ENCODE measurements around the gene SV2A. TPM values are rescaled to one million over a fixed set of nuclear protein-coding genes. Genes with fewer than 3 reads are reported as not detected.

Gene SV2A
- total and polyA plus RNA-seq, 2 donors (not counting 1 experiment from before 2014, with no cell fraction given), result 0.07 to 0.24 TPM

GRCh38 chr1:149906570-149907075, 11.0 kb downstream of the SV2A start:
- Mint-ChIP-seq H3K9me3 (ENCODE audit: insufficient read depth) (no peaks in the 10 kb centered on the region), H3K4me1 (no peaks in the 10 kb centered on the region), H3K27ac (no peak overlapping the region), H3K27me3 (peaks cover 28% of the 10 kb centered on the region), H3K4me3 (no peak overlapping the region)
- intact Hi-C loops (cut with micrococcal nuclease), result no loop called here
- Histone ChIP-seq H4K20me1 (ENCODE audit: control insufficient read depth, insufficient read depth, low read length, poor library complexity, severe bottlenecking) (no peaks in the 10 kb centered on the region), H3K4me1 (ENCODE audit: control insufficient read depth in 2 of 2, insufficient read depth in 2 of 2, low read length in 2 of 2) (no peaks in the 10 kb centered on the region), H3K27me3 (replicated peaks in 1 of 4; ENCODE audit: control extremely low read depth in 1 of 4, control insufficient read depth in 3 of 4, insufficient read depth in 4 of 4, low read length in 3 of 4) (no peaks in the 10 kb centered on the region), H2AFZ (ENCODE audit: insufficient read depth, low read depth, low read length, poor library complexity, severe bottlenecking) (no peak overlapping the region), H3K4me3 (ENCODE audit: control extremely low read depth in 1 of 5, extremely low read depth in 1 of 5, insufficient read depth in 1 of 5, low read depth in 2 of 5, low read length in 4 of 5) (no peak overlapping the region), H3K27ac (ENCODE audit: low read length in 2 of 2) (no peak overlapping the region), H3K4me2 (replicated peaks; ENCODE audit: low read depth, low read length, poor library complexity, severe bottlenecking) (no peak overlapping the region), H3K9me3 (ENCODE audit: control extremely low read depth in 1 of 3, control insufficient read depth in 2 of 3, insufficient read depth in 1 of 3, low read length in 2 of 3) (no peaks in the 10 kb centered on the region), H3K9ac (ENCODE audit: low read length) (no peak overlapping the region), H3K36me3 (replicated peaks in 1 of 2; ENCODE audit: control extremely low read depth in 1 of 2, control insufficient read depth in 1 of 2, extremely low read depth in 1 of 2, insufficient read depth in 2 of 2, low read length in 1 of 2) (no peaks in the 10 kb centered on the region), H3K79me2 (ENCODE audit: control insufficient read depth, insufficient read depth, low read length) (no peaks in the 10 kb centered on the region)
- DNase-seq, result no peak
- WGBS (ENCODE audit: insufficient coverage), result 96% methylated on average over 7 of the region's 10 CpGs
- POLR2A ChIA-PET, result no interaction called here
- TF ChIP-seq EZH2 (IDR thresholded peaks at IDR 0.05; ENCODE audit: borderline replicate concordance, insufficient read depth, low read depth, low read length, poor library complexity, severe bottlenecking), result no peak
- no peak for ATAC-seq (ENCODE audit: low read depth)
- CTCF ChIA-PET, result no interaction called here

- peaks cover 7% of the 10 kb centered on the region for H3K79me2 ChIP-seq (ENCODE audit: control insufficient read depth, insufficient read depth, low read length)
- no peak overlapping the region for H3K27ac Mint-ChIP-seq
- CTCF ChIA-PET, result interaction anchor here (0.5 kb wide), 1 partner anchor 18 kb away, joined by 3 read pairs; no protein-coding TSS in a partner anchor
- DNase-seq (no peak), ATAC-seq (ENCODE audit: low read depth) (no peak)
- no peaks in the 10 kb centered on the region for H4K20me1 ChIP-seq (ENCODE audit: control insufficient read depth, insufficient read depth, low read length, poor library complexity, severe bottlenecking)
- no peaks in the 10 kb centered on the region for H3K27me3 ChIP-seq (replicated peaks in 1 of 4; ENCODE audit: control extremely low read depth in 1 of 4, control insufficient read depth in 3 of 4, insufficient read depth in 4 of 4, low read length in 3 of 4)
- peaks cover 15% of the 10 kb centered on the region for H3K4me1 Mint-ChIP-seq
- H3K4me1 ChIP-seq (ENCODE audit: control insufficient read depth in 2 of 2, insufficient read depth in 2 of 2, low read length in 2 of 2), result peaks cover 9 to 12% of the 10 kb centered on the region in 2 donors
- H3K4me2 ChIP-seq (replicated peaks; ENCODE audit: low read depth, low read length, poor library complexity, severe bottlenecking), result no peak overlapping the region
- POLR2A ChIA-PET, result interaction anchor here (1.2 kb wide), 1 partner anchor 17 kb away, joined by 3 read pairs; a partner anchor contains a TSS
- H3K9me3 ChIP-seq (ENCODE audit: control extremely low read depth in 1 of 3, control insufficient read depth in 2 of 3, insufficient read depth in 1 of 3, low read length in 2 of 3), result peaks cover 0 to 4% (median 0%) of the 10 kb centered on the region in 3 donors
- H3K4me3 Mint-ChIP-seq, result no peak overlapping the region
- peaks cover 12% of the 10 kb centered on the region for H3K27me3 Mint-ChIP-seq
- no peak overlapping the region for H2AFZ ChIP-seq (ENCODE audit: insufficient read depth, low read depth, low read length, poor library complexity, severe bottlenecking)
- intact Hi-C loops (cut with micrococcal nuclease), result loop anchor here (5.0 kb wide), 1 partner anchor 148 kb away; no protein-coding TSS in a partner anchor
- H3K9me3 Mint-ChIP-seq (ENCODE audit: insufficient read depth), result no peaks in the 10 kb centered on the region
- WGBS (ENCODE audit: insufficient coverage), result no CpG with 5 or more reads among the region's 5 CpGs
- no peaks in the 10 kb centered on the region for H3K36me3 ChIP-seq (replicated peaks in 1 of 2; ENCODE audit: control extremely low read depth in 1 of 2, control insufficient read depth in 1 of 2, extremely low read depth in 1 of 2, insufficient read depth in 2 of 2, low read length in 1 of 2)
- H3K27ac ChIP-seq (ENCODE audit: low read length in 2 of 2), result no peak overlapping the region
- no peak for TF ChIP-seq EZH2 (IDR thresholded peaks at IDR 0.05; ENCODE audit: borderline replicate concordance, insufficient read depth, low read depth, low read length, poor library complexity, severe bottlenecking)
- TF ChIP-seq CTCF (IDR thresholded peaks at IDR 0.05), result no peak
- H3K4me3 ChIP-seq (ENCODE audit: control extremely low read depth in 1 of 5, extremely low read depth in 1 of 5, insufficient read depth in 1 of 5, low read depth in 2 of 5, low read length in 4 of 5), result no peak overlapping the region
- no peak overlapping the region for H3K9ac ChIP-seq (ENCODE audit: low read length)
Observed at GRCh38 chr1:149903836-149904491, 13.7 kb downstream of the SV2A start.

Data from B cell (primary cell).